Mesenteric fat pad (tissue), 1 donor: ENCODE data around the gene ADAMTSL3. TPM values are rescaled to one million over a fixed set of nuclear protein-coding genes. Genes with fewer than 3 reads are reported as not detected.
"Not testable (repeated sequence)": the region's sequence is repeated elsewhere in the genome, so short reads cannot be mapped to it uniquely, and the experiment has no call there.

Source experiments
- DNase-seq: peaks from one replicate; pipeline ENCODE4 v3.0.0-alpha.2; 2020; ENCODE audit warnings: low spot score
- total RNA-seq: library from RNA; stranded (reverse); fragmentation: NEBNext Ultra II Directional; extraction: Animal tissue kit (Norgen Biotek cat#: 25700); gene quantifications from one replicate; pipeline ENCODE4 v1.2.1, GENCODE V29; 2021
- donor health status: DM: yes; HTN: yes; CAD: no.

The ADAMTSL3 gene
- total RNA-seq, 1 donor from 2014 or later, result 5.8 TPM

GRCh38 chr15:83697716-83698115, 43.8 kb downstream of the ADAMTSL3 start:
- DNase-seq, result no peak

DNA sequence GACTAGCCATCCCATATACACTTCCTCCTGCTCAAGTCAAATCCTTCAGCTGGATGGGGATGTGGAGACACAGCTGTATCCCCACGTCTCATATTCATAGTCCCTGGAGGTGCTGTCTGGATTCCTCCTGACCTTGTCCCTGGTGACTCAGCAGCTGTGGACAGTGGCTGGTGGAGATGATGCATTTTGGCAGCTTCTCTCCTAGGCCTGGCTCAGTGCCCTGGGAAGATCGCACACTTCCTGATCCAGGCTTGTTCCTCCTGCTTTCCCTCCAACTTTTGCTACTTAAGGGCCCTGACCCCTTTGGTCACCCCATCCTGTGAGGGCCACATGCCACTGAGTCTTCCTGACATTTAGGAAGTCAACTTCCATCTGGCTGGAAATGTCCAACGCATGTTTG, 44.4 kb downstream of the ADAMTSL3 start:
- no peak for DNase-seq

DNA sequence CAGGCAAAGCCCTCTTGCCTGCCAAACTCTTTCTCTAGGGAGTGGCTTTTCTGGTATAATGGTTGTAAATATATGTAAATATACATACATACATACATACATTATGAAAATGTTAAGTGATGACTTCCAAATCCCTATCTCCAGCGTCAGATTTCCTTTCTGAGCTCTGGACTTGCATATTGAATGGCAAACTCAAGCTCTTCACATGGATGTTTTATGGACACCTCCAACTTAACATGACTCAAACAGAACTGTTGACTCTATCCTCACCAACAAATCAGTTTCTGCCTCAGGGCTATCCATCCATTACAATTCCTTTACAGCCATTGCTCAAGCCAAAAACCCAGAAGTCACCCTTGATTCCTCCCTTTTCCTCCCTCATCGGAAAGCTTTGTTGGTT, 45.1 kb downstream of the ADAMTSL3 start:
- DNase-seq, result no peak

DNA sequence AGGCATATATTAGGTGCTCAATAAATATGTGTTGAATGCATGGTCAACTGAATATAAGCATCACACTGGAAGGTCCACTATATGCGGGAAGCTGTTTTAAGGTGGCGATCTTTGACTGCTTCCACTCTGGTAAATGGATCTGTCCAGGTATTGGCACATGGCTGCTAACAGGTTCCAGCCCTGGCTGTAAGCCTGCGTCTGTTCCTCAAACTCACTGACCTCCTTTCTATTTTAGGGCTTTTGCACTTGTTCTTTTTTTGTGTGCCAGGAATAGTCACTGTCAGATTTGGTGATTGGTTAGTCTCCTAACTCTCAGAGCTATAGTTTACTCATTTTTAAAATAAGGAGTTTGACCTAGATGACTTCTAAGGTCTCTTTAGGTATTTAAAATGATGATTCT, 46.2 kb downstream of the ADAMTSL3 start:
- no peak for DNase-seq

DNA sequence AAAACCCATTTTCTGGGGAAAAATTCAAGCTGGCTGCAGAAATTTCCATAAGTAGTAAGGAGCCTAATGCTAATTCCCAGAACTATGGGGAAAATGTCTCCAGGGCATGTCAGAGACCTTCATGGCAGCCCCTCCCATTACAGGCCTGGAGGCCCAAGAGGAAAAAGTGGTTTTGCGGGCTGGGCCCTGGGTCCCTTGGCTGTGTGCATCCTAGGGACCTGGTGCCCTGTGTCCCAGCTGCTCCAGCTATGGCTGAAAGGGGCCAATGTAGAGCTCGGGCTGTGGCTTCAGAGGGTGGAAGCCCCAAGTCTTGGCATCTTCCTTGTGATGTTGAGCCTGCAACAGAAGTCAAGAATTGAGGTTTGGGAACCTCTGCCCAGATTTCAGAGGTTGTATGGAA, 48.4 kb downstream of the ADAMTSL3 start:
- DNase-seq, result not testable (repeated sequence)

DNA sequence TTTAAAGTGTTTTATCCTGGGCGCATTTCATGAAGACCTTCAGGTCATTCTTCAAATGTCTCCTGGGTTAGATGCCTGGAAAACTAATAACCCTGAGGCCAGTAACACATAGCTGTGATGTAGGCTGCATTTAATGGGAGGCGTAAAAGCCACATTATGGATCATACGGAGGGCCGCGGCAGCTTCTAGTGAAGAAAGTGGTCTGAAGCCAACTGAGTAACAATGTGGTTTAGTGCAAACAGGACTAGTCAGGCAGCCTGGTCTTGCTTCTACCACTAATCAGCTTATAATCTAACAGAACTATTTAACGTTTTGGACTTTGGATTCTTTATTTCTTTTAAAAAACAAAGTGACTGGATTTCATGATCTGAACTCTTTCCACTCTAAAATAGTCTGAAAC, 54.4 kb downstream of the ADAMTSL3 start:
- DNase-seq, result no peak

- no peak for DNase-seq
Observed at GRCh38 chr15:83709241-83709640, 55.3 kb downstream of the ADAMTSL3 start.

DNA sequence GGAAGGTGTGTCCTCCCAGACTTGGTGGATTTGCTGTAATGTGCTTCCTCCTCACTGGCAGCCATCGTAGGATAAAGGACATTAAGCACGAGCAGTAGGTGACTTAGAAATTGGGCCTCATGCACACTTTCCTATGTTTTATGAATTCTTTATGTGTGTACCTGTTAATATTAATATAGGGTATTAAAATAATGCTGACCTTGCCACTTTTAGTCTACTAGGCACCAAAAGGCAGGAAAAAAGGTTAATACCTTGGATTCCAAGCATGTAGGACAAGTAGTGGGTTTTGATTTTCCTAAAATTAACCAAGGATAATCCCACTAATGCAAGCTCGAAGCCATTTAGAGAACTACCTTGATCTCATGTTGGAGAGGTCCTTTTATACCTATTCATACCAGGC, 55.9 kb downstream of the ADAMTSL3 start:
- no peak for DNase-seq

DNA sequence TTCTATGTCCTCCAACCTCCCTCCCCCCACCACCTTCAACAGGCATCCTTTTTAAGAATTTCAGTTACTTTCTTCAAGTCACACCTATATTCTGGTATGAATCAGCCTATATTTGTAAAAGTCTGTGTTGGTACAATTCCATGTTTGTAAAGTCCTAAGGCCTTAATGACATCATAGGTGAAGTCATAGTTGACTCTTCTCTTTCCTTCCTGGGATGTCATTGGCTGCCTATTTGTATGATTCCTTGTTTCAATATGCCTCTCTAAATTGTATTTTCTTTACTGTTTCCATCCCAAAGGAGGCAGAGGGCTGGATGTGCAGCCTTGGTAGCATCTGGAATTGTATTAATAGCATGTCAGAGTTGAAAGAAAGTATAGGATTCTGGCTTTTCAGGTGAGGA, 56.5 kb downstream of the ADAMTSL3 start:
- DNase-seq, result no peak

DNA sequence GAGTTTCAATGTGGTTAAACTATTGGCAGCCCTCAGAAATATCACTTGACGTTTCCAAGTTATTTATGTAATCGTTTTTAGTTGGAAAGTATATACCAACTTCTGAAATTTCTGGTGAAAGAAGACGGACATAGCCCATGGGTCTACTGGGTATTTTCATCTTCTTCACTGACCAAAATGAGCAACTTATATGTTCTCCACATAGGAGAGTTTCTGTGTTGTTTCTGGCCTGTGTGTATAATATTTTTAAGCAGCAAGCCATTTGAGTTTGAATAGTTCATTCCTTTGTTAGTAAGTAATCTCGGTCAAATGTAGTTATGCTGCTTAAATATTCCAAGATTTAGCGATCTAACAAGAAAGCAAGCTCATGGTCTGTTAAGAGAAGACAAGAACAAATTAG, 57.3 kb downstream of the ADAMTSL3 start:
- DNase-seq, result no peak

DNA sequence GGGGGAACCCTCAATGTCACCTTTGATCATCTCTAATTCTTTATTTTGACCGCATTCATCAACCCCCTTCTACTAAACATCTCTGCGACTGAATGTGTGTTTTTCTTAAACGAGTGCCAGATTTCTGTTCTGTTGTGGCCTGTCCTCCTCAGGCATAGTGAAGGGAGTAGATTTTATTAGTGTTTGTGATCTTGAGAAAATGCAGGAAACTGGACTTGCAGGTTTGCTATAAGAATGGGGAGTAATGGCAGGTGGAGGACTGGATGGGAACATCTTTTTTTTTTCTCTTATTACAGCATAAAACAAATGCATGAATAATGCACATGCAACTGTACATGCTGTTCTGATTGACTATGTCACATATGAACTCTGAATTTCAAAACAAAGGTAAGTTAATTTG, 59.3 kb downstream of the ADAMTSL3 start:
- no peak for DNase-seq

GRCh38 chr15:83714939-83715628, 61.2 kb downstream of the ADAMTSL3 start:
- no peak for DNase-seq

DNA sequence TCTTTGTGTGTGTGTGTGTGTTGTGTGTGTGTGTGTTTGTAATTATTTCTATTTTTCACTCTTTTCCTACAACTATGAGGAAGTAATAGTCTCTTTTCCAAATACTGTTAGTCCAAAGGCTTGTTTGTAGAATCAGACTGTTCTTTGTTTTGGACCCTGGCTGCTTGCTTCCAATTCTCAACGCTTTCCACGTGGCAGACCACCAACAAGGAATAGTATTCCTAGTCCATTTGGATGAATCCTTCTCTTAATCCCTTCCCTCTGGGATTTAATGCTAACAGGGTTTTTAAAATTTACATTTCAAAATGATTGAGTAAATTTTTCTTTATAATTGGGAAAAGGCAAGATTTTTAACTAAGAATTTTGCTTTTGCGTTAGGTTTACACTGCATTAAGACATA, 62.7 kb downstream of the ADAMTSL3 start:
- DNase-seq, result no peak

GRCh38 chr15:83717010-83717409, 63.1 kb downstream of the ADAMTSL3 start:
- no peak for DNase-seq

GRCh38 chr15:83720468-83720867, 66.5 kb downstream of the ADAMTSL3 start:
- DNase-seq, result no peak

- DNase-seq, result no peak
Observed at GRCh38 chr15:83721031-83721430, 67.1 kb downstream of the ADAMTSL3 start.

GRCh38 chr15:83721981-83722380, 68.1 kb downstream of the ADAMTSL3 start:
- DNase-seq, result no peak

DNA sequence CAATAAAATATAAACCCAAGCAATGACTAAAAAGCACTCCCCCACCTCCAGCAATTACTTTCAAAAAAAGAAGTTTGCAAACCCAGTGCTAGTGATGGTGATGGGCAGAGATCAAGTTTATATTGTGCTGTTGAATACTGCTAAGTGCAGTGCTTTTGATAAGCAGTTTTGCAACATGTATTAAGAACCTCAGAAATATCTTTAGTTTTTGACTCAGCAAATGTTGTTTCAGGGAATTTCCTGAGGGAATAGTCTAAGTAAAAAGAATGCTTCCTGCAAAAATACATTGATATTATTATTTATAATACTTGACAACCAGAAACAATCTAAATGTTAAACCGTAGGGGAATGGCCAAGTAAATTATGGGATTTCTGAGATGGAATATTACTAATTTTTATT, 69.3 kb downstream of the ADAMTSL3 start:
- DNase-seq, result no peak

GRCh38 chr15:83732196-83732595, 78.3 kb downstream of the ADAMTSL3 start:
- DNase-seq, result no peak

DNA sequence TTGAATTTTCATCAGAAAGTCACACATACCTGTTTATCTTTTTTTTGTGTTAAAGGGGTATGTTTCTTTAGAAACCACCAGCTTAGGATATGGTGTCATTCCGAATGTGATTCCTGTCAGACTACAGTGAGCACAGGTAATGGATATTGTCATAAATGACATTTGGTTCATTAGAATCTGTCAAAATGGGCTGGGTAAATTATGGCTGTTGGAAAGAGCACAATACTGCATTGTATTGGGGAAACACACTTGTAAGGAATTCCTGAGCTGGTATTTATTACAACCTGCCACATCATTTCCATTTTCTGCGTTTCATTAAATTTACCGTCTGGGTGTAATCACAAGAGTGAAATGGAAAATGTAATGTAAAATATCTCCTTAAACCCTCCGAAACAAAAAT, 78.8 kb downstream of the ADAMTSL3 start:
- DNase-seq, result no peak

- no peak for DNase-seq
Observed at GRCh38 chr15:83733206-83733605, 79.3 kb downstream of the ADAMTSL3 start.

DNA sequence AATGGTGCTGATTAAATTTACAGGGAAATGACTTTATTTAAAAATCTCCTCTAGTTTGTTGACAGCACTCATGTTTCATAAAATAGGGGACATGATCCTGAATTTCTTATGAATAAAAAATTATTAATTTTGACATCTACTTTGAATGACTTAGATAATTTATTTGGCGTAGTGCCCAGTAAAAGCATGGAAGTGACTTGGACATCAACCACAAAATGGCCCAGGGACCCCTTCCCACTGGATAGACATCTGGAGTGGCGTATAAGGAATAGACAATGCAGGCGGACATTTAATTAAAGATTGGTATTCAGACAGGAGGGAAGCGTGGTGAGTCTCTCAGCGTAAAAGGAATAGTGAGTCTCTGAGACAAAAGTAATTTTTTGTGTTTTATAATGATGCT, 79.8 kb downstream of the ADAMTSL3 start:
- DNase-seq, result no peak

DNA sequence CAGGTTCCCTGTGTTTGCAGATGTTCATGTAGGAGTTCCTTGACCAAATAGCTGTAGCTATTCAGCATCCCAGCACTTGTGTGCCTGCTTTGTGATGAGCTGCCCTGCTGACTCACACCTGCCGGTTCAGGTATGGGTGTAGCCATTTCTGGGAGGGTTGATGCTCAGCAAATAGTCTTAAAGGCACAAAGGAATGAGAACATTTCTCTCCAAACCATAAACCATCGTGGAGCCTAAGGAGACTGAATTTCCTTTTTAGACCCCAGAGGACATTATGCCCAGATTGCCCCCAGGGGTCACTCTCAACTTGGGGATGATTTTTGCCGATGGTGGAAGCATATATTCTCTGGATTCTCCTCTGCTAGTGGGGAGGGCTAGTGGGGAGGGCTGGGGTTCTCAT, 80.6 kb downstream of the ADAMTSL3 start:
- no peak for DNase-seq

DNA sequence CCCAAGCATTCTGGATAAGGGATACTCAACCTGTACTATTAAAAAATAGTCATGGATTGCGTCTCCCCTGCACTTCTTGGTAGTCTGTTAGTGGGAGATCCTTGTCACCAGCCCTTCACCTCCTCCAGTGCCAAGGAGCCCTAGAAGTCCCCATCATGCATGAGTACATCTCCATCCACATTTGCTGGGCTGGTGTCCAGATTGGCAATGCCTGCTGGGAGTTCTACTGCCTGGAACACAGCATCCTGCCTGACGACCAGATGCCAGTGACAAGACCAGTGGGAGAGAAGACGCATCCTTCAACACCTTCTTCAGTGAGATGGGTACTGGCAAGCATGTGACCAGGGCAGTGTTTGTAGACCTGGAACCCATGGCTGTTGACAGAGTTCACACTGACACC, 85.7 kb downstream of the ADAMTSL3 start:
- DNase-seq, result no peak
